HepG2 (cell line): Measurements from ENCODE around the gene C2orf81. TPM values are rescaled to one million over a fixed set of nuclear protein-coding genes. Genes with fewer than 3 reads are reported as not detected.

ENCODE experiments used
- ATF1 ChIP-seq: IDR thresholded peaks from 2 replicates; pipeline ENCODE4 v1.6.1; 2016; ENCODE audit warnings: mild to moderate bottlenecking, control low read depth
- ETV6 ChIP-seq: sonication (generic); formaldehyde crosslinking; conservative IDR thresholded peaks from 2 replicates; pipeline ENCODE4 v1.4.0; 2020; ENCODE audit warnings: missing genetic modification reagents
- FOXK1 ChIP-seq: sonication (generic); formaldehyde crosslinking; IDR thresholded peaks from 2 replicates; pipeline ENCODE4 v1.4.0; 2020; ENCODE audit warnings: low read depth, missing genetic modification reagents, borderline replicate concordance
- GABPA ChIP-seq, 2 experiments: IDR thresholded peaks; 2 replicates each; pipeline ENCODE4 v1.6.1; 2011 to 2016; ENCODE audit warnings: low read depth in 2 of 2, low read length in 1 of 2, missing biosample characterization in 1 of 2, missing genetic modification characterization in 1 of 2
- HIVEP1 ChIP-seq: sonication (generic); formaldehyde crosslinking; IDR thresholded peaks from 2 replicates; pipeline ENCODE4 v1.4.0; 2020; ENCODE audit warnings: mild to moderate bottlenecking, missing genetic modification reagents
- HNRNPLL ChIP-seq: fragments of 200-400 bp; formaldehyde crosslinking; IDR thresholded peaks from 2 replicates; pipeline ENCODE4 v1.6.1; 2017; ENCODE audit warnings: mild to moderate bottlenecking, low read depth, low read length; ENCODE audit not compliant: poor library complexity, severe bottlenecking
- PTBP1 ChIP-seq: fragments of 200-400 bp; formaldehyde crosslinking; IDR thresholded peaks from 2 replicates; pipeline ENCODE4 v1.6.1; 2018; ENCODE audit warnings: low read length, low read depth; ENCODE audit not compliant: poor library complexity, severe bottlenecking
- RELA ChIP-seq: sonication (generic); formaldehyde crosslinking; IDR thresholded peaks from 2 replicates; pipeline ENCODE4 v1.4.0; 2020; ENCODE audit warnings: missing genetic modification reagents
- SIN3B ChIP-seq: fragments of 150-350 bp; IDR thresholded peaks from 2 replicates; pipeline ENCODE4 v1.6.1; 2014; ENCODE audit warnings: low read length
- ZBTB21 ChIP-seq: sonication (generic); formaldehyde crosslinking; IDR thresholded peaks from 2 replicates; pipeline ENCODE4 v1.4.0; 2020; ENCODE audit warnings: missing genetic modification reagents
- ZFP36L1 ChIP-seq: sonication (generic); formaldehyde crosslinking; IDR thresholded peaks from 2 replicates; pipeline ENCODE4 v1.8.0; 2022; ENCODE audit warnings: mild to moderate bottlenecking, missing genetic modification reagents, moderate library complexity
- ZNF24 ChIP-seq: fragments of 450-650 bp; IDR thresholded peaks from 2 replicates; pipeline ENCODE4 v1.6.1; 2017; ENCODE audit warnings: antibody characterized with exemption, mild to moderate bottlenecking
- ZNF317 ChIP-seq: sonication (generic); formaldehyde crosslinking; IDR thresholded peaks from 2 replicates; pipeline ENCODE4 v1.5.0; 2020; ENCODE audit warnings: mild to moderate bottlenecking, missing genetic modification reagents
- ZNF382 ChIP-seq: sonication (generic); formaldehyde crosslinking; IDR thresholded peaks from 2 replicates; pipeline ENCODE4 v1.5.0; 2020; ENCODE audit warnings: missing genetic modification reagents, mild to moderate bottlenecking, borderline replicate concordance
- ZNF501 ChIP-seq: sonication (generic); formaldehyde crosslinking; IDR thresholded peaks from 2 replicates; pipeline ENCODE4 v1.5.1; 2020; ENCODE audit warnings: mild to moderate bottlenecking, moderate library complexity, missing genetic modification reagents
- ZNF543 ChIP-seq: sonication (generic); formaldehyde crosslinking; IDR thresholded peaks from 2 replicates; pipeline ENCODE4 v1.4.0; 2020; ENCODE audit warnings: mild to moderate bottlenecking, missing genetic modification reagents
- ZNF557 ChIP-seq: sonication (generic); formaldehyde crosslinking; IDR thresholded peaks from 2 replicates; pipeline ENCODE4 v1.4.0; 2020; ENCODE audit warnings: missing genetic modification reagents
- ZNF615 ChIP-seq: sonication (generic); formaldehyde crosslinking; IDR thresholded peaks from 2 replicates; pipeline ENCODE4 v1.5.0; 2020; ENCODE audit warnings: mild to moderate bottlenecking, missing genetic modification reagents, borderline replicate concordance
- ZNF773 ChIP-seq: sonication (generic); formaldehyde crosslinking; IDR thresholded peaks from 2 replicates; pipeline ENCODE4 v1.4.0; 2020; ENCODE audit warnings: missing genetic modification reagents, borderline replicate concordance
- polyA plus RNA-seq, 8 experiments: library from polyadenylated mRNA; depleted of rRNA in 3 of 8; stranded (reverse) in 7 of 8; unstranded in 1 of 8; fragments of >200 nt; fragmentation: Illumina TruSeq in 4 of 8; extraction: Trizol in 4 of 8; gene quantifications; 2 replicates each; pipeline versions ENCODE4 v1.2.1 to v1.2.3, GENCODE V29; 2011 to 2016; ENCODE audit warnings: low read depth in 4 of 8, missing spikeins in 1 of 8, mixed read lengths in 1 of 8; ENCODE audit not compliant: insufficient read depth in 1 of 8
- total RNA-seq, 5 experiments: library from RNA; depleted of rRNA; stranded (reverse); fragments of >200 nt; fragmentation: Illumina TruSeq; extraction: Trizol; gene quantifications; 2 replicates each; pipeline ENCODE4 v1.2.3, GENCODE V29; 2016; ENCODE audit warnings: low read depth in 1 of 5
- TF ChIP-seq, protein P1 (sequence below): IDR thresholded peaks from 2 replicates; pipeline ENCODE4 v1.6.1; 2016; ENCODE audit warnings: low read depth, missing genetic modification reagents, missing compliant biosample characterization
- TF ChIP-seq, protein P2 (sequence below): sonication (generic); formaldehyde crosslinking; IDR thresholded peaks from 2 replicates; pipeline ENCODE4 v1.8.0; 2022; ENCODE audit warnings: low read depth, missing genetic modification reagents
- TF ChIP-seq, protein P3 (sequence below): sonication (generic); formaldehyde crosslinking; IDR thresholded peaks from 2 replicates; pipeline ENCODE4 v1.4.0; 2020; ENCODE audit warnings: missing genetic modification reagents

The C2orf81 gene
- total and polyA plus RNA-seq, 2 of the 13 experiments (the other 11 are each of a cell fraction or from before 2014, with no cell fraction given), result 0.15 to 0.17 TPM

DNA sequence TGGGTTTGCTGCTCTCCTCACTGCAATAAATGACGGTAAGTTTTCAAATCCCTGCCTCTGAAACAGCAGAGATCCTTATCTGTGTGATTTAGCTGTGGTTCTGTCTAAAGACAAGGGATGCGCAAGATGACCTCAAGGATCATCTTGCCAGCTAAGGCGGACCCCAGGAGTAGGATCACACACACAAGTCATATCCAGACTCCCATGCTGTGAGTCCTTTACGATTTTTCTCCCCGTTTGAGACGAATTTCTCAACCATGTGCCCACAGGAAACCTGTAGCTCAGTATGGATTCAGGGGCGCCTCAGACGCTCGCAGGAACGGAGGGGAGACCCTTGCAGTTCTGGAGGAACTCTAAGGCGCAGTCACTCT is 30.2 kb downstream of the C2orf81 start (continued):
- TF ChIP-seq, protein P1, sequence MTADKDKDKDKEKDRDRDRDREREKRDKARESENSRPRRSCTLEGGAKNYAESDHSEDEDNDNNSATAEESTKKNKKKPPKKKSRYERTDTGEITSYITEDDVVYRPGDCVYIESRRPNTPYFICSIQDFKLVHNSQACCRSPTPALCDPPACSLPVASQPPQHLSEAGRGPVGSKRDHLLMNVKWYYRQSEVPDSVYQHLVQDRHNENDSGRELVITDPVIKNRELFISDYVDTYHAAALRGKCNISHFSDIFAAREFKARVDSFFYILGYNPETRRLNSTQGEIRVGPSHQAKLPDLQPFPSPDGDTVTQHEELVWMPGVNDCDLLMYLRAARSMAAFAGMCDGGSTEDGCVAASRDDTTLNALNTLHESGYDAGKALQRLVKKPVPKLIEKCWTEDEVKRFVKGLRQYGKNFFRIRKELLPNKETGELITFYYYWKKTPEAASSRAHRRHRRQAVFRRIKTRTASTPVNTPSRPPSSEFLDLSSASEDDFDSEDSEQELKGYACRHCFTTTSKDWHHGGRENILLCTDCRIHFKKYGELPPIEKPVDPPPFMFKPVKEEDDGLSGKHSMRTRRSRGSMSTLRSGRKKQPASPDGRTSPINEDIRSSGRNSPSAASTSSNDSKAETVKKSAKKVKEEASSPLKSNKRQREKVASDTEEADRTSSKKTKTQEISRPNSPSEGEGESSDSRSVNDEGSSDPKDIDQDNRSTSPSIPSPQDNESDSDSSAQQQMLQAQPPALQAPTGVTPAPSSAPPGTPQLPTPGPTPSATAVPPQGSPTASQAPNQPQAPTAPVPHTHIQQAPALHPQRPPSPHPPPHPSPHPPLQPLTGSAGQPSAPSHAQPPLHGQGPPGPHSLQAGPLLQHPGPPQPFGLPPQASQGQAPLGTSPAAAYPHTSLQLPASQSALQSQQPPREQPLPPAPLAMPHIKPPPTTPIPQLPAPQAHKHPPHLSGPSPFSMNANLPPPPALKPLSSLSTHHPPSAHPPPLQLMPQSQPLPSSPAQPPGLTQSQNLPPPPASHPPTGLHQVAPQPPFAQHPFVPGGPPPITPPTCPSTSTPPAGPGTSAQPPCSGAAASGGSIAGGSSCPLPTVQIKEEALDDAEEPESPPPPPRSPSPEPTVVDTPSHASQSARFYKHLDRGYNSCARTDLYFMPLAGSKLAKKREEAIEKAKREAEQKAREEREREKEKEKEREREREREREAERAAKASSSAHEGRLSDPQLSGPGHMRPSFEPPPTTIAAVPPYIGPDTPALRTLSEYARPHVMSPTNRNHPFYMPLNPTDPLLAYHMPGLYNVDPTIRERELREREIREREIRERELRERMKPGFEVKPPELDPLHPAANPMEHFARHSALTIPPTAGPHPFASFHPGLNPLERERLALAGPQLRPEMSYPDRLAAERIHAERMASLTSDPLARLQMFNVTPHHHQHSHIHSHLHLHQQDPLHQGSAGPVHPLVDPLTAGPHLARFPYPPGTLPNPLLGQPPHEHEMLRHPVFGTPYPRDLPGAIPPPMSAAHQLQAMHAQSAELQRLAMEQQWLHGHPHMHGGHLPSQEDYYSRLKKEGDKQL (CRISPR knock-in tag), result no peak
- TF ChIP-seq RELA (CRISPR knock-in tag) (0 out of 2 replicates have a peak, but pooled peaks have one; percentile 35), ZNF773 (CRISPR knock-in tag) (no peak), PTBP1 (no peak), ATF1 (CRISPR knock-in tag) (no peak), FOXK1 (CRISPR knock-in tag) (peak; percentile 16; the same call in 1 of the 2 replicates), ZNF615 (CRISPR knock-in tag) (no peak), ZFP36L1 (CRISPR knock-in tag) (no peak), ZNF24 (no peak), ZNF317 (no peak), ZNF382 (CRISPR knock-in tag) (no peak), ETV6 (peak; percentile 63), GABPA (IDR thresholded peaks at IDR 0.05; ENCODE audit: low read depth, low read length) (no peak), GABPA (CRISPR knock-in tag; IDR thresholded peaks at IDR 0.05; ENCODE audit: low read depth) (no peak), SIN3B (no peak), HNRNPLL (no peak), ZBTB21 (0 out of 2 replicates have a peak, but pooled peaks have one; percentile 13), ZNF543 (CRISPR knock-in tag) (0 out of 2 replicates have a peak, but pooled peaks have one; percentile 0), ZNF557 (CRISPR knock-in tag) (0 out of 2 replicates have a peak, but pooled peaks have one; percentile 28), HIVEP1 (CRISPR knock-in tag) (no peak), ZNF501 (CRISPR knock-in tag) (0 out of 2 replicates have a peak, but pooled peaks have one; percentile 3)
- TF ChIP-seq, protein P2, sequence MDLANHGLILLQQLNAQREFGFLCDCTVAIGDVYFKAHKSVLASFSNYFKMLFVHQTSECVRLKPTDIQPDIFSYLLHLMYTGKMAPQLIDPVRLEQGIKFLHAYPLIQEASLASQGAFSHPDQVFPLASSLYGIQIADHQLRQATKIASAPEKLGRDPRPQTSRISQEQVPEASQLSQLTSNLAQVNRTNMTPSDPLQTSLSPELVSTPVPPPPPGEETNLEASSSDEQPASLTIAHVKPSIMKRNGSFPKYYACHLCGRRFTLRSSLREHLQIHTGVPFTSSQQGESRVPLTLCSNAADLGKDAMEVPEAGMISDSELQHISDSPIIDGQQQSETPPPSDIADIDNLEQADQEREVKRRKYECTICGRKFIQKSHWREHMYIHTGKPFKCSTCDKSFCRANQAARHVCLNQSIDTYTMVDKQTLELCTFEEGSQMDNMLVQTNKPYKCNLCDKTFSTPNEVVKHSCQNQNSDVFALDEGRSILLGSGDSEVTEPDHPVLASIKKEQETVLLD (CRISPR knock-in tag), result 0 out of 2 replicates have a peak, but pooled peaks have one; percentile 16
- TF ChIP-seq, protein P3, sequence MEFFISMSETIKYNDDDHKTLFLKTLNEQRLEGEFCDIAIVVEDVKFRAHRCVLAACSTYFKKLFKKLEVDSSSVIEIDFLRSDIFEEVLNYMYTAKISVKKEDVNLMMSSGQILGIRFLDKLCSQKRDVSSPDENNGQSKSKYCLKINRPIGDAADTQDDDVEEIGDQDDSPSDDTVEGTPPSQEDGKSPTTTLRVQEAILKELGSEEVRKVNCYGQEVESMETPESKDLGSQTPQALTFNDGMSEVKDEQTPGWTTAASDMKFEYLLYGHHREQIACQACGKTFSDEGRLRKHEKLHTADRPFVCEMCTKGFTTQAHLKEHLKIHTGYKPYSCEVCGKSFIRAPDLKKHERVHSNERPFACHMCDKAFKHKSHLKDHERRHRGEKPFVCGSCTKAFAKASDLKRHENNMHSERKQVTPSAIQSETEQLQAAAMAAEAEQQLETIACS (CRISPR knock-in tag), result 0 out of 2 replicates have a peak, but pooled peaks have one; percentile 23
